Measurements from ENCODE around the gene KREMEN2. TPM values are rescaled to one million over a fixed set of nuclear protein-coding genes. Genes with fewer than 3 reads are reported as not detected.

The KREMEN2 gene
- total and polyA plus RNA-seq, 4 donors: not detected

GRCh38 chr16:3004781-3005284 is 40.8 kb downstream of the KREMEN2 start:
- H3K27ac ChIP-seq (ENCODE audit: low read depth in 1 of 2, low read length in 2 of 2): peak overlapping the region; percentile 78 to 90
- peak overlapping the region in 2 of 3 donors; percentile 18 to 69 for H3K4me3 ChIP-seq (ENCODE audit: low read depth in 1 of 3, low read length in 3 of 3)
- H3K27me3 ChIP-seq (ENCODE audit: control insufficient read depth in 4 of 4, insufficient read depth in 4 of 4, low read length in 3 of 4): no peaks in the 10 kb centered on the region
- TF ChIP-seq ZBTB33 (IDR thresholded peaks at IDR 0.05) (no peak), REST (IDR thresholded peaks at IDR 0.05) (no peak), RXRA (IDR thresholded peaks at IDR 0.05) (peak; percentile 15 to 57), EGR1 (IDR thresholded peaks at IDR 0.05; ENCODE audit: low read depth in 2 of 2) (peak in 1 of 2 donors; percentile 23), HNF4A (conservative IDR thresholded peaks at IDR 0.05) (peak; percentile 12 to 34), SP1 (IDR thresholded peaks at IDR 0.05) (peak; percentile 31)
- H3K4me1 ChIP-seq (ENCODE audit: control insufficient read depth in 4 of 4, insufficient read depth in 4 of 4, low read length in 3 of 4): peaks cover 15 to 31% (median 25%) of the 10 kb centered on the region in 4 donors
- H3K9me3 ChIP-seq (ENCODE audit: control insufficient read depth in 4 of 4, low read length in 3 of 4): no peaks in the 10 kb centered on the region
- H3K36me3 ChIP-seq (ENCODE audit: control insufficient read depth in 4 of 4, insufficient read depth in 3 of 4, low read depth in 1 of 4, low read length in 3 of 4): no peaks in the 10 kb centered on the region
- 4% methylated on average over 25 of the region's 25 CpGs for WGBS
- no peak for DNase-seq (ENCODE audit: low spot score)
- peak overlapping the region in 1 of 2 donors; percentile 75 for H3K9ac ChIP-seq (ENCODE audit: low read depth in 1 of 2, low read length in 2 of 2)

- Histone ChIP-seq H3K9ac (ENCODE audit: low read depth in 1 of 2, low read length in 2 of 2) (peak overlapping the region in 1 of 2 donors; percentile 37), H3K4me1 (ENCODE audit: control insufficient read depth in 4 of 4, insufficient read depth in 4 of 4, low read length in 3 of 4) (peaks cover 15 to 38% (median 26%) of the 10 kb centered on the region in 4 donors), H3K9me3 (ENCODE audit: control insufficient read depth in 4 of 4, low read length in 3 of 4) (no peaks in the 10 kb centered on the region), H3K36me3 (ENCODE audit: control insufficient read depth in 4 of 4, insufficient read depth in 3 of 4, low read depth in 1 of 4, low read length in 3 of 4) (no peaks in the 10 kb centered on the region), H3K4me3 (ENCODE audit: low read depth in 1 of 3, low read length in 3 of 3) (no peak overlapping the region), H3K27ac (ENCODE audit: low read depth in 1 of 2, low read length in 2 of 2) (peak overlapping the region; percentile 78 to 90), H3K27me3 (ENCODE audit: control insufficient read depth in 4 of 4, insufficient read depth in 4 of 4, low read length in 3 of 4) (no peaks in the 10 kb centered on the region)
- no peak for DNase-seq (ENCODE audit: low spot score)
- WGBS: 31% methylated on average over 13 of the region's 13 CpGs
- TF ChIP-seq, protein P1, sequence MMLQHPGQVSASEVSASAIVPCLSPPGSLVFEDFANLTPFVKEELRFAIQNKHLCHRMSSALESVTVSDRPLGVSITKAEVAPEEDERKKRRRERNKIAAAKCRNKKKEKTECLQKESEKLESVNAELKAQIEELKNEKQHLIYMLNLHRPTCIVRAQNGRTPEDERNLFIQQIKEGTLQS (IDR thresholded peaks at IDR 0.05): no peak
- TF ChIP-seq REST (IDR thresholded peaks at IDR 0.05): peak; percentile 57
- TF ChIP-seq CTCF (IDR thresholded peaks at IDR 0.05; ENCODE audit: low read depth, low read length, missing input control): no peak
- no peak for TF ChIP-seq NR2F2 (IDR thresholded peaks at IDR 0.05)
- peak; percentile 61 for TF ChIP-seq MAX (IDR thresholded peaks at IDR 0.05)
- TF ChIP-seq YY1 (IDR thresholded peaks at IDR 0.05): peak; percentile 51
- TF ChIP-seq RXRA (IDR thresholded peaks at IDR 0.05): peak; percentile 58 to 70
- TF ChIP-seq RAD21 (IDR thresholded peaks at IDR 0.05): peak in 1 of 2 donors; percentile 8
- TF ChIP-seq HNF4A (conservative IDR thresholded peaks at IDR 0.05): peak; percentile 87 to 92
- TF ChIP-seq GABPA (IDR thresholded peaks at IDR 0.05 in 1 of 2, conservative IDR thresholded peaks at IDR 0.05 in 1 of 2): peak in 1 of 2 donors; percentile 21
- TF ChIP-seq JUND (IDR thresholded peaks at IDR 0.05): peak in 1 of 2 donors; percentile 34
- TF ChIP-seq HNF4G (IDR thresholded peaks at IDR 0.05): peak; percentile 55
- TF ChIP-seq EGR1 (IDR thresholded peaks at IDR 0.05; ENCODE audit: low read depth in 2 of 2): peak in 1 of 2 donors; percentile 15
These were observed 43.2 kb downstream of the KREMEN2 start for GRCh38 chr16:3007059-3007956.
